Motor neuron (in vitro differentiated cells): ENCODE results near the gene FBXL14. TPM values are rescaled to one million over a fixed set of nuclear protein-coding genes. Genes with fewer than 3 reads are reported as not detected.

Source experiments
- ATAC-seq, 8 experiments: fragments of 200-7000 bp; cut with Tn5 transposase; replicated peaks in 6 of 8; 2 replicates each; pipeline ENCODE4 v1.8.0; 2021; ENCODE audit warnings: mild to moderate bottlenecking in 8 of 8, moderate library complexity in 8 of 8
- H3K27ac ChIP-seq, 2 donors: fragments of 250-450 bp; sonication (Bioruptor Pico); 2 replicates each; pipeline ENCODE4 v1.9.0; 2021; ENCODE audit warnings: antibody characterized with exemption in 2 of 2, mild to moderate bottlenecking in 2 of 2, moderate library complexity in 1 of 2
- H3K4me1 ChIP-seq, 2 donors: fragments of 250-450 bp; sonication (Bioruptor Pico); replicated peaks in 1 of 2; 2 replicates each; pipeline ENCODE4 v1.6.1; 2021; ENCODE audit warnings: antibody characterized with exemption in 2 of 2, mild to moderate bottlenecking in 2 of 2, moderate library complexity in 1 of 2
- H3K4me3 ChIP-seq, 5 donors: fragments of 250-450 bp; sonication (Bioruptor Pico); 2 replicates each; pipeline ENCODE4 v1.9.0; 2021; ENCODE audit warnings: antibody characterized with exemption in 5 of 5, mild to moderate bottlenecking in 5 of 5, moderate library complexity in 4 of 5
- WGBS, 10 experiments: fragments of 450-650 bp; shearing (Covaris generic); methylation state at CpG; one replicate each; pipeline ENCODE4 v1.0.0; 2022; 5-methylcytosine and 5-hydroxymethylcytosine counted together
- in situ Hi-C, 9 experiments: fragments of 400-800 bp; cut with MboI; loops; one replicate each; pipeline ENCODE4 v1.15.0; 2021; ENCODE audit warnings: low sequenced_read_pairs in 9 of 9, low pct_unique_long_range_greater_than_20kb in 2 of 9; ENCODE audit not compliant: unreplicated experiment in 9 of 9
- total RNA-seq, 8 experiments: library from RNA; unstranded; fragments of 300-600 nt; gene quantifications; 2 replicates each; pipeline versions ENCODE4 v1.2.3 to v1.2.4, GENCODE V29; 2022

FBXL14 gene
- total RNA-seq, 8 experiments from 2014 or later = 5.6 to 25.6 (median 10.0) TPM

GRCh38 chr12:1523558-1524050 lies 70.8 kb downstream of the FBXL14 start:
- Histone ChIP-seq H3K27ac (no peak overlapping the region), H3K4me1 (peaks cover 12% of the 10 kb centered on the region in 2 donors), H3K4me3 (no peak overlapping the region)
- WGBS, 10 experiments = 20 to 95% (median 67%) methylated on average over 1 to 12 of the region's 13 CpGs; no CpG with 5 or more reads in 2 of the 10 experiments
- in situ Hi-C loops = no loop called here
- ATAC-seq = no peak

- no peak for ATAC-seq
- Histone ChIP-seq H3K27ac (no peak overlapping the region), H3K4me3 (no peak overlapping the region), H3K4me1 (peaks cover 12 to 13% of the 10 kb centered on the region in 2 donors)
- 90 to 95% (median 94%) methylated on average over 3 to 6 of the region's 8 CpGs; no CpG with 5 or more reads in 6 of the 10 experiments for WGBS, 10 experiments
- in situ Hi-C loops = no loop called here
Observed at GRCh38 chr12:1523046-1523445, 71.3 kb downstream of the FBXL14 start.

DNA sequence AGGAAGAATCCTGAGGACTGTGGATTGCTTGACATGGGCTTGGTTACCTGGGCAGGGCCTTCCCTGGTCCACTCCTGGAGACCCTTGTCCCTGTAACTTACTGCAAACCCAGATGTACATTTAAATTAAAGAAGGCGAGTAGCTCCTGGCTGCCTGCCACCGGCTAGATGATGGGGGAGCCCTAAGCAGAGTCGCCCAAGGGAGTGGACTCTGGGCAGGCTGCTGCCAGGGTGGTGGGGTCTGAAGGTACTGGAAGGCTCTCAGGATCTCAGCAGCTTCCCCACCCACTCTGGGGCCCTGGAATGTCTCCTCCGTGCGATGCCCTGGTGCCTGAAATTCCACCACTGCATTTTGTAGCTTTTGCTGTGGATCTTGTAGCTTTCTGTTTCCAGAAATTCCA lies 74.7 kb downstream of the FBXL14 start:
- Histone ChIP-seq H3K4me1 (peaks cover 12 to 13% of the 10 kb centered on the region in 2 donors), H3K27ac (peak overlapping the region in 1 of 2 donors; percentile 9), H3K4me3 (no peak overlapping the region)
- in situ Hi-C loops = no loop called here
- peak in 5 of 8 experiments; percentile 7 to 28 (median 28) for ATAC-seq
- WGBS, 10 experiments = 0 to 70% (median 44%) methylated on average over 1 to 3 of the region's 5 CpGs; no CpG with 5 or more reads in 6 of the 10 experiments

DNA sequence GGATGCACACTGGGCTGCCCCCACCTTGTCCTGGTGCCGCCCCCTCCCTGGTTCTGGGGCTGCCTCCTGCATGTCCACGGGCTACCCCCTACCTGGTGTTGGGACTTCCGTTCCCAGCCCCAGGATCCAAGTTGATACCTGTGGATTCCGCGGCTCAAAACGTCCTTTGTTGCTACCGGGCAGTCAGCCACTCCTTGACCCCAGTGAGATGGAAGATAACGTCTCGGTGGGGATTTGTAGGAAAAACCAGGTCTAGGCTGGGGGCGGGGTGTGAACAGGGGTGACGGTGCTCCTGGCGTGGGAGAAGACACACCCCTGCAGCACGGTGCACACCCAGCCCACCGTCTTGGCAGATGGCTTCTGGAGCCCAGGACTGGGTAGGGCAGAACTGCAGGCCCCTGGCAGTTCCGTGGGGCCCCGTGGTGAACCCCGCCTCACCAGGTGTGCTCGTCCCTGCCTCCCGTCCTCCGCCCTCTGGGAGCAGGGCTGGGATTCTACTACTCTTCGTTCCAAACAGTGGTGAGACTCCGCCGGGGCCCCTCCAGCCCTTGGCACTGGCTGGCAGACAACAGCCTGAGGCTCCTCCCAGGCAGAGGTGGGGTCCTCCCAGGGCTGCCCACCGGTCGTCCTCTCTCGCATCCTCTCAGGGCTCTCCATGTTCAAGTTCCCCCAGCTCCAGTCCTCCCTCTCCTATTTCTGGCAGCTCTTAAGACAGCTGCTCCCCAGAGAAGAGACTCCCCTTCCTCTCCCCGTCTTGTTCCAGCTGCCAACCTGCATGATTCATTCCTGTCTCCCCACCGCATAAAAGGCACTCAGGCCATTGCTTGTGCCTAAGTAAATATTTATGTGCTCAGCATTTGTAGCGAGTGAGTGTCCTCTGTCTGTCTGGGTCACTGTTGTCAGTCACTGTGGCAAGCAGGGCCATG lies 75.5 kb downstream of the FBXL14 start:
- H3K27ac ChIP-seq = peak overlapping the region in 1 of 2 donors; percentile 9
- WGBS, 10 experiments = 0 to 83% (median 0%) methylated on average over 1 to 6 of the region's 29 CpGs; no CpG with 5 or more reads in 3 of the 10 experiments
- ATAC-seq = peak; percentile 35 to 88 (median 74)

DNA sequence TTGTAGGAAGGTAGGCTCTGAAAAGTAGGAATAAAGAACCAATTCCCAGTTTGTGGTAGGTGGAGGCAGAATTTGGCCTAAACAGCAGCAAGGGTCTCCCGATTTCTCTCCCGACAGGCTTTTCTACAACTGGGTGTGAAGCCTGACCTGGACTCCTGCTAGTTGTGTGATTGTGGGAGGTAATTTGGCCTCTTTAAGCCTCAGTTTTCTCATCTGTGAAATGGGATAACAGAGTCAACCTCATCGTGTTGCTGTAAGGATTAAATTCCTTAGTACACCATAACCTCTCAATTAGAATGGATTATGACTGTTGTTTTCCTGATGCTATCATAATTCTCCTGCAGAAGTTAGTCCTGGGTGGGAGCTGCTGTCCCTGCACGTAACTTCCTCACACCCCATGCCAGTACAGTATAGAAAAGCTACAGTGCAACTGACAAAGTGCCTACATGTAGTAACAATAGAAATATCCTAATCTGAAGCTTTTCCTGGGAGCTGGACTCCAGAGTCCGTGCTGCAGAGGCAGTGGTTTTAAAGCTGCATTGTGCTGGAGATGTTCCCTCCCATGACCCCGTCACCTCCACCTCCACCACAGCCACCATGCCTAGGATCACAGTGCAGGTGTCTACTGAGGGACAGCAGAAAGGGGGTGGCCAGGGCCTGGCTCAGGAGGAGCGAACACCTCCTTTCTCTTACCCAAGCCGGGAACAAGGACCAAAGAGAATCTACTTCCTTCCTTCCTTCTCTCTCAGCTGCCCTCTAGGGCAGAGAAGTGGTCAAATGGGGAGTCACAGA lies 76.5 kb downstream of the FBXL14 start:
- ATAC-seq = no peak
- in situ Hi-C loops = no loop called here
- Histone ChIP-seq H3K4me1 (peaks cover 12 to 13% of the 10 kb centered on the region in 2 donors), H3K4me3 (no peak overlapping the region), H3K27ac (no peak overlapping the region)
- 55 to 100% (median 85%) methylated on average over 1 to 7 of the region's 8 CpGs; no CpG with 5 or more reads in 1 of the 10 experiments for WGBS, 10 experiments

More for the DNA sequence above, 75.5 kb downstream of the FBXL14 start:
- in situ Hi-C loops = no loop called here
- H3K4me1 ChIP-seq = peaks cover 12 to 13% of the 10 kb centered on the region in 2 donors
- H3K4me3 ChIP-seq = no peak overlapping the region

- Histone ChIP-seq H3K4me3 (no peak overlapping the region), H3K4me1 (peaks cover 12 to 13% of the 10 kb centered on the region in 2 donors), H3K27ac (no peak overlapping the region)
- in situ Hi-C loops = no loop called here
- 0 to 60% (median 0%) methylated on average over 1 to 2 of the region's 2 CpGs; no CpG with 5 or more reads in 5 of the 10 experiments for WGBS, 10 experiments
- peak in 4 of 8 experiments; percentile 66 to 95 (median 90) for ATAC-seq
Observed at GRCh38 chr12:1517007-1517406, 77.4 kb downstream of the FBXL14 start.

Other genes starting within 250 kb of the FBXL14 start
- gene WNT5B, start 34.6 kb upstream of the FBXL14 start, total RNA-seq = 10 to 100 TPM in 1 of 8 experiments, 1 to 10 TPM in 7; 1.7 to 26.5 (median 7.6) TPM
- gene ADIPOR2, start 96.5 kb upstream of the FBXL14 start, total RNA-seq = 10 to 100 TPM; 14.1 to 49.4 (median 26.1) TPM
- gene LRTM2, start 226.0 kb upstream of the FBXL14 start, total RNA-seq = under 1 TPM; under 0.01 to 0.76 (median 0.25) TPM